Measurements from ENCODE around the gene SYNCRIP. TPM values are rescaled to one million over a fixed set of nuclear protein-coding genes. Genes with fewer than 3 reads are reported as not detected.
A peak's percentile ranks its signal among the peaks of the same experiment; 100 is the strongest.

Gene SYNCRIP
- total and polyA plus RNA-seq, 2 of the 13 experiments (the other 11 are each of a cell fraction or from before 2014, with no cell fraction given): 8.1 to 112 TPM

- TF ChIP-seq ZNF770 (CRISPR knock-in tag; IDR thresholded peaks at IDR 0.05): 0 out of 2 replicates have a peak, but pooled peaks have one; percentile 49
- TF ChIP-seq ZNF782 (CRISPR knock-in tag; IDR thresholded peaks at IDR 0.05; ENCODE audit: borderline replicate concordance): peak; percentile 97; the same call in 1 of the 2 replicates
- no peak for TF ChIP-seq ZNF367 (CRISPR knock-in tag; IDR thresholded peaks at IDR 0.05; ENCODE audit: borderline replicate concordance)
- TF ChIP-seq ZNF234 (CRISPR knock-in tag; conservative IDR thresholded peaks at IDR 0.05): peak; percentile 75
- TF ChIP-seq FOXK1 (CRISPR knock-in tag; IDR thresholded peaks at IDR 0.05; ENCODE audit: borderline replicate concordance, low read depth): peak; percentile 30; the same call in 1 of the 2 replicates
- peak; percentile 84; the same call in 1 of the 2 replicates for TF ChIP-seq PAX8 (CRISPR knock-in tag; IDR thresholded peaks at IDR 0.05; ENCODE audit: borderline replicate concordance)
- no peak; the same call in 1 of the 2 replicates for TF ChIP-seq ZNF670 (CRISPR knock-in tag; IDR thresholded peaks at IDR 0.05; ENCODE audit: borderline replicate concordance)
- no peak for TF ChIP-seq CENPX (CRISPR knock-in tag; IDR thresholded peaks at IDR 0.05)
- peak; percentile 94 for TF ChIP-seq ZNF747 (CRISPR knock-in tag; IDR thresholded peaks at IDR 0.05; ENCODE audit: borderline replicate concordance)
- TF ChIP-seq TP53 (CRISPR knock-in tag; conservative IDR thresholded peaks at IDR 0.05): 0 out of 2 replicates have a peak, but pooled peaks have one; percentile 55
- peak; percentile 48 for TF ChIP-seq ZNF142 (CRISPR knock-in tag; IDR thresholded peaks at IDR 0.05)
These were observed 36.1 kb upstream of the SYNCRIP start (continued) for GRCh38 chr6:85678602-85679444.

Data from HepG2 (cell line).